HEK293 (cell line): ENCODE results near the gene C9orf153.

ENCODE experiments used
- CTCF ChIA-PET: fragments of 350-600 bp; formaldehyde crosslinking; extraction: SDS; loops from one replicate; lab custom pipeline; 2021; ENCODE audit warnings: antibody characterized with exemption; lab: Yijun Ruan, JAX
- POLR2A ChIA-PET: fragments of 300-600 bp; formaldehyde crosslinking; extraction: SDS; loops from one replicate; lab custom pipeline; 2020; ENCODE audit warnings: antibody characterized with exemption, inconsistent platforms; lab: Yijun Ruan, JAX
- H3K27ac ChIP-seq: fragments of 200-500 bp; sonication (Bioruptor generic); 2 replicates; pipeline ENCODE4 v1.5.1; 2014; ENCODE audit warnings: low read depth, low read length, control low read depth, inconsistent platforms; ENCODE audit errors: extremely low read depth
- H3K36me3 ChIP-seq, 2 experiments: fragments of 200-500 bp in 1 of 2; sonication (Bioruptor generic) in 1 of 2; 1 replicate in 1 of 2; 2 replicates in 1 of 2; pipeline ENCODE4 v1.5.1; 2014 to 2017; ENCODE audit warnings: inconsistent platforms in 2 of 2, low read length in 2 of 2; ENCODE audit not compliant: control insufficient read depth in 2 of 2, insufficient read depth in 1 of 2
- H3K4me1 ChIP-seq: fragments of 200-500 bp; sonication (Bioruptor generic); 2 replicates; pipeline ENCODE4 v1.5.1; 2014; ENCODE audit warnings: mild to moderate bottlenecking, low read length, inconsistent platforms; ENCODE audit not compliant: control insufficient read depth, insufficient read depth
- H3K4me3 ChIP-seq: 2 replicates; pipeline ENCODE4 v1.5.1; 2011; ENCODE audit warnings: low read depth, mild to moderate bottlenecking, control low read depth, low read length, moderate library complexity
- H3K9me3 ChIP-seq: fragments of 200-500 bp; sonication (Bioruptor generic); 2 replicates; pipeline ENCODE4 v1.5.1; 2014; ENCODE audit warnings: low read depth, low read length, inconsistent platforms; ENCODE audit not compliant: control insufficient read depth, insufficient read depth
- KLF10 ChIP-seq: fragments of 450-650 bp; IDR thresholded peaks from 2 replicates; pipeline ENCODE4 v1.5.1; 2018; ENCODE audit warnings: missing biosample characterization, mild to moderate bottlenecking, missing genetic modification characterization
- KLF9 ChIP-seq: fragments of 450-650 bp; formaldehyde crosslinking; IDR thresholded peaks from 2 replicates; pipeline ENCODE4 v1.5.1; 2016; ENCODE audit warnings: missing biosample characterization, missing genetic modification characterization, low read depth
- PRDM1 ChIP-seq: fragments of 450-650 bp; formaldehyde crosslinking; IDR thresholded peaks from 2 replicates; pipeline ENCODE4; 2016; ENCODE audit warnings: missing biosample characterization, missing genetic modification characterization
- SCRT1 ChIP-seq: fragments of 450-650 bp; formaldehyde crosslinking; IDR thresholded peaks from 2 replicates; pipeline ENCODE4 v1.5.1; 2016; ENCODE audit warnings: missing biosample characterization, missing genetic modification characterization, borderline replicate concordance
- WT1 ChIP-seq: fragments of 450-650 bp; formaldehyde crosslinking; IDR thresholded peaks from 2 replicates; pipeline ENCODE4 v1.5.1; 2016; ENCODE audit warnings: missing biosample characterization, missing genetic modification characterization
- ZNF138 ChIP-seq: fragments of 450-650 bp; formaldehyde crosslinking; IDR thresholded peaks from 2 replicates; pipeline ENCODE4 v1.5.1; 2016; ENCODE audit warnings: missing biosample characterization, missing genetic modification characterization, borderline replicate concordance
- ZNF146 ChIP-seq: fragments of 450-650 bp; formaldehyde crosslinking; IDR thresholded peaks from 2 replicates; pipeline ENCODE4 v1.5.1; 2016; ENCODE audit warnings: missing biosample characterization, missing genetic modification characterization
- ZNF16 ChIP-seq: fragments of 450-650 bp; formaldehyde crosslinking; IDR thresholded peaks from 2 replicates; pipeline ENCODE4 v1.5.1; 2016; ENCODE audit warnings: low read depth, missing biosample characterization, missing genetic modification characterization
- ZNF174 ChIP-seq: fragments of 450-650 bp; formaldehyde crosslinking; IDR thresholded peaks from 2 replicates; pipeline ENCODE4 v1.5.0; 2017; ENCODE audit warnings: missing biosample characterization, mild to moderate bottlenecking, missing genetic modification characterization
- ZNF248 ChIP-seq: fragments of 450-650 bp; formaldehyde crosslinking; IDR thresholded peaks from 2 replicates; pipeline ENCODE4 v1.5.1; 2017; ENCODE audit warnings: missing biosample characterization, missing genetic modification characterization
- ZNF266 ChIP-seq: fragments of 450-650 bp; formaldehyde crosslinking; IDR thresholded peaks from 2 replicates; pipeline ENCODE4 v1.5.1; 2016; ENCODE audit warnings: missing biosample characterization, missing genetic modification characterization, low read depth
- ZNF391 ChIP-seq: fragments of 450-650 bp; formaldehyde crosslinking; IDR thresholded peaks from 2 replicates; pipeline ENCODE4 v1.5.1; 2016; ENCODE audit warnings: low read depth, missing biosample characterization, missing genetic modification characterization, borderline replicate concordance
- ZNF398 ChIP-seq: fragments of 450-650 bp; formaldehyde crosslinking; IDR thresholded peaks from 2 replicates; pipeline ENCODE4 v1.5.1; 2017; ENCODE audit warnings: missing biosample characterization, missing genetic modification characterization
- ZNF48 ChIP-seq: fragments of 450-650 bp; formaldehyde crosslinking; IDR thresholded peaks from 2 replicates; pipeline ENCODE4 v1.5.1; 2016; ENCODE audit warnings: missing biosample characterization, missing genetic modification characterization
- ZNF513 ChIP-seq: fragments of 450-650 bp; IDR thresholded peaks from 2 replicates; pipeline ENCODE4 v1.5.1; 2018; ENCODE audit warnings: missing biosample characterization, missing genetic modification characterization
- ZNF561 ChIP-seq: fragments of 450-650 bp; IDR thresholded peaks from 2 replicates; pipeline ENCODE4 v1.5.1; 2018; ENCODE audit warnings: missing biosample characterization, missing genetic modification characterization, borderline replicate concordance
- ZNF654 ChIP-seq: fragments of 450-650 bp; formaldehyde crosslinking; IDR thresholded peaks from 2 replicates; pipeline ENCODE4 v1.5.1; 2016; ENCODE audit warnings: low read depth, missing biosample characterization, missing genetic modification characterization
- ZNF791 ChIP-seq: fragments of 450-650 bp; formaldehyde crosslinking; IDR thresholded peaks from 2 replicates; pipeline ENCODE4 v1.5.1; 2016; ENCODE audit warnings: missing biosample characterization, missing genetic modification characterization

C9orf153 gene

GRCh38 chr9:86248746-86249145 is 10.7 kb downstream of the C9orf153 start (continued):
- no peak for TF ChIP-seq ZNF391 (tag by site-specific recombination)

- POLR2A ChIA-PET, result no interaction called here
Observed at GRCh38 chr9:86246752-86247161, 12.7 kb downstream of the C9orf153 start.

GRCh38 chr9:86242071-86242470 is 17.4 kb downstream of the C9orf153 start:
- no peak for TF ChIP-seq ZNF513 (tag by site-specific recombination)
- peak; percentile 34; the same call in 1 of the 2 replicates for TF ChIP-seq PRDM1 (tag by site-specific recombination)
- TF ChIP-seq, all 188 proteins: peak for 1
- no peaks in the 10 kb centered on the region for H3K9me3 ChIP-seq
- no peak overlapping the region for H3K4me3 ChIP-seq
- no peaks in the 10 kb centered on the region for H3K4me1 ChIP-seq
- no peaks in the 10 kb centered on the region for H3K36me3 ChIP-seq
- H3K27ac ChIP-seq, result no peak overlapping the region
- CTCF ChIA-PET, result no interaction called here
- POLR2A ChIA-PET, result no interaction called here

More at GRCh38 chr9:86246752-86247161, 12.7 kb downstream of the C9orf153 start:
- CTCF ChIA-PET, result interaction anchor here (1.6 kb wide), 1 partner anchor 10 kb away, joined by 10 read pairs; no protein-coding TSS in a partner anchor
- Histone ChIP-seq H3K4me1 (no peaks in the 10 kb centered on the region), H3K36me3 (no peaks in the 10 kb centered on the region), H3K27ac (no peak overlapping the region), H3K4me3 (no peak overlapping the region), H3K9me3 (no peaks in the 10 kb centered on the region)
- peak; percentile 39 for TF ChIP-seq ZNF654 (tag by site-specific recombination)
- TF ChIP-seq WT1 (tag by site-specific recombination), result no peak

- Histone ChIP-seq H3K36me3 (no peaks in the 10 kb centered on the region), H3K9me3 (no peaks in the 10 kb centered on the region), H3K4me3 (no peak overlapping the region), H3K4me1 (no peaks in the 10 kb centered on the region), H3K27ac (no peak overlapping the region)
- no peak for TF ChIP-seq ZNF146 (tag by site-specific recombination)
- TF ChIP-seq SCRT1, result no peak
- no peak for TF ChIP-seq ZNF561 (tag by site-specific recombination)
- ChIA-PET POLR2A (no interaction called here), CTCF (interaction anchor here (1.1 kb wide), 1 partner anchor 15 kb away, joined by 3 read pairs; no protein-coding TSS in a partner anchor)
Observed at GRCh38 chr9:86241216-86241615, 18.2 kb downstream of the C9orf153 start.

GRCh38 chr9:86238861-86239770 is 20.3 kb downstream of the C9orf153 start:
- TF ChIP-seq KLF9 (tag by site-specific recombination) (no peak), ZNF654 (tag by site-specific recombination) (peak; percentile 38; the same call in 1 of the 2 replicates)
- Histone ChIP-seq H3K4me1 (no peaks in the 10 kb centered on the region), H3K4me3 (no peak overlapping the region), H3K27ac (no peak overlapping the region), H3K36me3 (no peaks in the 10 kb centered on the region), H3K9me3 (no peaks in the 10 kb centered on the region)
- CTCF ChIA-PET, result interaction anchor here (0.6 to 2.4 kb wide), 16 partner anchors 11 to 1390 kb away, joined by 3 to 23 read pairs (median 4); no protein-coding TSS in a partner anchor
- POLR2A ChIA-PET, result no interaction called here

GRCh38 chr9:86230858-86231257 is 28.6 kb downstream of the C9orf153 start:
- CTCF ChIA-PET, result interaction anchor here (0.7 kb wide), 1 partner anchor 187 kb away, joined by 3 read pairs; no protein-coding TSS in a partner anchor
- no peak for TF ChIP-seq ZNF16 (tag by site-specific recombination)
- no peak for TF ChIP-seq ZNF266 (tag by site-specific recombination)
- TF ChIP-seq ZNF248 (tag by site-specific recombination), result no peak
- TF ChIP-seq ZNF174, result no peak
- TF ChIP-seq KLF10 (tag by site-specific recombination), result no peak
- TF ChIP-seq ZNF791 (tag by site-specific recombination), result no peak
- TF ChIP-seq ZNF398, result no peak
- no peak for TF ChIP-seq ZNF138 (tag by site-specific recombination)
- TF ChIP-seq ZNF146 (tag by site-specific recombination), result no peak
- no peak for TF ChIP-seq ZNF48

More at GRCh38 chr9:86230858-86231257, 28.6 kb downstream of the C9orf153 start:
- H3K36me3 ChIP-seq, result no peaks in the 10 kb centered on the region
- H3K9me3 ChIP-seq, result no peaks in the 10 kb centered on the region
- no peaks in the 10 kb centered on the region for H3K4me1 ChIP-seq
- no peak overlapping the region for H3K27ac ChIP-seq
- no peak overlapping the region for H3K4me3 ChIP-seq
- POLR2A ChIA-PET, result no interaction called here
